ENCODE data around the gene TPP2. TPM values are rescaled to one million over a fixed set of nuclear protein-coding genes. Genes with fewer than 3 reads are reported as not detected.

Gene TPP2
- total RNA-seq, 2 donors from 2014 or later: 41.0 to 42.0 TPM

- no peak overlapping the region for H3K9ac ChIP-seq (ENCODE audit: low read depth in 2 of 2, low read length in 2 of 2)
- H3K4me1 ChIP-seq: no peaks in the 10 kb centered on the region
- no peak overlapping the region for H3K27ac ChIP-seq
- no peak for DNase-seq
- no peaks in the 10 kb centered on the region for H3K9me3 ChIP-seq
- intact Hi-C loops (cut with DNase I): no loop called here
- no peak for TF ChIP-seq CTCF (IDR thresholded peaks at IDR 0.05)
- no peaks in the 10 kb centered on the region for H3K36me3 ChIP-seq
- H3K4me3 ChIP-seq: no peak overlapping the region
- H3K27me3 ChIP-seq: peaks cover 3% of the 10 kb centered on the region
Measured at GRCh38 chr13:102692491-102692826, 95.7 kb downstream of the TPP2 start.

GRCh38 chr13:102693250-102693649 is 96.5 kb downstream of the TPP2 start:
- TF ChIP-seq CTCF (IDR thresholded peaks at IDR 0.05): no peak
- Histone ChIP-seq H3K9ac (ENCODE audit: low read depth in 2 of 2, low read length in 2 of 2) (no peak overlapping the region), H3K27ac (no peak overlapping the region), H3K4me3 (no peak overlapping the region), H3K4me1 (no peaks in the 10 kb centered on the region), H3K9me3 (no peaks in the 10 kb centered on the region), H3K27me3 (peaks cover 3% of the 10 kb centered on the region), H3K36me3 (no peaks in the 10 kb centered on the region)
- no peak for DNase-seq
- intact Hi-C loops (cut with DNase I): no loop called here

- Histone ChIP-seq H3K27ac (no peak overlapping the region), H3K27me3 (peaks cover 3% of the 10 kb centered on the region), H3K4me3 (no peak overlapping the region), H3K9ac (ENCODE audit: low read depth in 2 of 2, low read length in 2 of 2) (no peak overlapping the region), H3K4me1 (no peaks in the 10 kb centered on the region), H3K36me3 (no peaks in the 10 kb centered on the region), H3K9me3 (no peaks in the 10 kb centered on the region)
- intact Hi-C loops (cut with DNase I): no loop called here
- DNase-seq: no peak
- no peak for TF ChIP-seq CTCF (IDR thresholded peaks at IDR 0.05)
Measured at GRCh38 chr13:102693776-102694175, 97.0 kb downstream of the TPP2 start.

GRCh38 chr13:102694937-102695336 is 98.2 kb downstream of the TPP2 start, which contains the start of gene METTL21C:
Gene METTL21C, minus strand, starts transcription at chr13:102695044. Its CDS starts 546 bp downstream, at chr13:102694498.
- H3K4me3 ChIP-seq: no peak within 1 kb of the TSS
- no peaks in the 10 kb centered on the region for H3K36me3 ChIP-seq
- H3K27me3 ChIP-seq: peaks cover 3% of the 10 kb centered on the region
- H3K27ac ChIP-seq: no peak within 1 kb of the TSS
- intact Hi-C loops (cut with DNase I): no loop called here
- H3K9ac ChIP-seq (ENCODE audit: low read depth in 2 of 2, low read length in 2 of 2): no peak within 1 kb of the TSS
- H3K4me1 ChIP-seq: no peaks in the 10 kb centered on the region
- H3K9me3 ChIP-seq: no peaks in the 10 kb centered on the region
- TF ChIP-seq CTCF (IDR thresholded peaks at IDR 0.05): no peak
- DNase-seq: no peak

GRCh38 chr13:102696465-102696864 is 99.7 kb downstream of the TPP2 start:
- Histone ChIP-seq H3K4me3 (no peak overlapping the region), H3K27me3 (peaks cover 3% of the 10 kb centered on the region), H3K4me1 (no peaks in the 10 kb centered on the region), H3K36me3 (no peaks in the 10 kb centered on the region), H3K9me3 (no peaks in the 10 kb centered on the region), H3K9ac (ENCODE audit: low read depth in 2 of 2, low read length in 2 of 2) (no peak overlapping the region), H3K27ac (no peak overlapping the region)
- TF ChIP-seq CTCF (IDR thresholded peaks at IDR 0.05): no peak
- no peak for DNase-seq
- intact Hi-C loops (cut with DNase I): no loop called here

GRCh38 chr13:102697264-102697663 is 100.5 kb downstream of the TPP2 start:
- Histone ChIP-seq H3K36me3 (no peaks in the 10 kb centered on the region), H3K4me1 (no peaks in the 10 kb centered on the region), H3K9me3 (no peaks in the 10 kb centered on the region), H3K27me3 (peaks cover 3% of the 10 kb centered on the region), H3K9ac (ENCODE audit: low read depth in 2 of 2, low read length in 2 of 2) (no peak overlapping the region), H3K4me3 (no peak overlapping the region), H3K27ac (no peak overlapping the region)
- intact Hi-C loops (cut with DNase I): no loop called here
- no peak for TF ChIP-seq CTCF (IDR thresholded peaks at IDR 0.05)
- no peak for DNase-seq

Measured in colonic mucosa (tissue), 4 donors.